Progenitor cell of endocrine pancreas (in vitro differentiated cells): ENCODE data around the gene USP49. TPM values are rescaled to one million over a fixed set of nuclear protein-coding genes. Genes with fewer than 3 reads are reported as not detected.

Experiments used
- DNase-seq: peaks from one replicate; pipeline ENCODE4 v3.0.0; 2021; ENCODE audit warnings: low spot score; ENCODE audit not compliant: unreplicated experiment
- H3K27ac Mint-ChIP-seq: 2 replicates; pipeline ENCODE4 v1.8.0; 2021; ENCODE audit warnings: mild to moderate bottlenecking, moderate library complexity, mixed read lengths
- H3K27me3 Mint-ChIP-seq: 2 replicates; pipeline ENCODE4 v1.8.0; 2021; ENCODE audit warnings: mixed read lengths
- H3K36me3 Mint-ChIP-seq: 2 replicates; pipeline ENCODE4 v1.8.0; 2022; ENCODE audit warnings: mixed read lengths; ENCODE audit not compliant: insufficient read depth
- H3K4me1 Mint-ChIP-seq: 2 replicates; pipeline ENCODE4 v1.8.0; 2021; ENCODE audit warnings: low read depth, mixed read lengths
- H3K4me3 Mint-ChIP-seq: 2 replicates; pipeline ENCODE4 v1.8.0; 2021; ENCODE audit warnings: low read depth, mild to moderate bottlenecking, moderate library complexity, mixed read lengths
- H3K9me3 Mint-ChIP-seq: 2 replicates; pipeline ENCODE4 v1.8.0; 2021; ENCODE audit warnings: low read depth, mixed read lengths
- total RNA-seq: library from RNA; stranded (reverse); gene quantifications from 2 replicates; pipeline ENCODE4 v1.2.1, GENCODE V29; 2021
- TF ChIP-seq, protein P1 (sequence below): fragments of 200-600 bp; sonication (generic); IDR thresholded peaks from one replicate; pipeline ENCODE4 v1.5.0; 2021; ENCODE audit warnings: antibody characterized with exemption, mild to moderate bottlenecking; ENCODE audit not compliant: unreplicated experiment

USP49 gene
- total RNA-seq, 1 donor from 2014 or later = 19.4 TPM

GRCh38 chr6:41763470-41763869, 131.7 kb downstream of the USP49 start:
- Mint-ChIP-seq H3K27ac (no peak overlapping the region), H3K36me3 (no peaks in the 10 kb centered on the region), H3K4me1 (peaks cover 6% of the 10 kb centered on the region), H3K4me3 (no peak overlapping the region), H3K27me3 (peaks cover 8% of the 10 kb centered on the region), H3K9me3 (no peaks in the 10 kb centered on the region)
- TF ChIP-seq, protein P1, sequence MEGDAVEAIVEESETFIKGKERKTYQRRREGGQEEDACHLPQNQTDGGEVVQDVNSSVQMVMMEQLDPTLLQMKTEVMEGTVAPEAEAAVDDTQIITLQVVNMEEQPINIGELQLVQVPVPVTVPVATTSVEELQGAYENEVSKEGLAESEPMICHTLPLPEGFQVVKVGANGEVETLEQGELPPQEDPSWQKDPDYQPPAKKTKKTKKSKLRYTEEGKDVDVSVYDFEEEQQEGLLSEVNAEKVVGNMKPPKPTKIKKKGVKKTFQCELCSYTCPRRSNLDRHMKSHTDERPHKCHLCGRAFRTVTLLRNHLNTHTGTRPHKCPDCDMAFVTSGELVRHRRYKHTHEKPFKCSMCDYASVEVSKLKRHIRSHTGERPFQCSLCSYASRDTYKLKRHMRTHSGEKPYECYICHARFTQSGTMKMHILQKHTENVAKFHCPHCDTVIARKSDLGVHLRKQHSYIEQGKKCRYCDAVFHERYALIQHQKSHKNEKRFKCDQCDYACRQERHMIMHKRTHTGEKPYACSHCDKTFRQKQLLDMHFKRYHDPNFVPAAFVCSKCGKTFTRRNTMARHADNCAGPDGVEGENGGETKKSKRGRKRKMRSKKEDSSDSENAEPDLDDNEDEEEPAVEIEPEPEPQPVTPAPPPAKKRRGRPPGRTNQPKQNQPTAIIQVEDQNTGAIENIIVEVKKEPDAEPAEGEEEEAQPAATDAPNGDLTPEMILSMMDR = no peak
- no peak for DNase-seq

DNA sequence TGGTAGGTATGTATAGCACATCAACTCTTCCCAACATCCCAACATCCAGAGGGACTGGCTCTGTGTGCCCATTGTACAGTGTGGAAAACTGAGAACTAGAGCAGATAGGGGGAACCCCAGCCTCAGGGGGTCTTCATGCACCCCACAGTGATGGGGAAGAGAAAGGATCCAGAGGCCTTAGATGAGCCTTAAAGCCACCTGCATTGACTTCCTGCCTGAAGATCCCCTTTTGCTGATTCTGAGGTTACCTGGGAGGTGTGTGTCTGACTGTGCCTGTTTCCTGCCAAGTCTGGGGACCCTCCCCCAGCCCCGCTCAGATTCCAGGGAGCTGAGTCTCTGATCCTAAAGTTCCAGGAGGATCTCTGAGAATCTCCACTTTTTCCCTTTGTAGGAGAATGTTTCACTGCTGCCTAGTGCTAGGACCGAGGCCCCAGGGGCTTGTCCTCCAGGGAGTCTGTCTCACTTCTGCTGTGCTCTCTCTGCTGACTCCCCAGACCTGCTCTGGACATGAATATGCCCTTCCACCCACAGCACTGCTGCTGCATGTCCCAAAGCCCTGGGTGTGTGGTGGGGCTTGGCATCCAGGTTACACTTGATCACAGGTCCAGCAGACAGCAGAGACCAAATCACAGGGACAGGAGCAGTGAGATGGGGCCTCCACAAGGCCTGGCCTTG, 135.1 kb downstream of the USP49 start:
- Mint-ChIP-seq H3K27me3 (peaks cover 12% of the 10 kb centered on the region), H3K4me3 (no peak overlapping the region), H3K36me3 (no peaks in the 10 kb centered on the region), H3K4me1 (no peaks in the 10 kb centered on the region), H3K27ac (no peak overlapping the region), H3K9me3 (no peaks in the 10 kb centered on the region)
- no peak for DNase-seq
- TF ChIP-seq, protein P1 = no peak

DNA sequence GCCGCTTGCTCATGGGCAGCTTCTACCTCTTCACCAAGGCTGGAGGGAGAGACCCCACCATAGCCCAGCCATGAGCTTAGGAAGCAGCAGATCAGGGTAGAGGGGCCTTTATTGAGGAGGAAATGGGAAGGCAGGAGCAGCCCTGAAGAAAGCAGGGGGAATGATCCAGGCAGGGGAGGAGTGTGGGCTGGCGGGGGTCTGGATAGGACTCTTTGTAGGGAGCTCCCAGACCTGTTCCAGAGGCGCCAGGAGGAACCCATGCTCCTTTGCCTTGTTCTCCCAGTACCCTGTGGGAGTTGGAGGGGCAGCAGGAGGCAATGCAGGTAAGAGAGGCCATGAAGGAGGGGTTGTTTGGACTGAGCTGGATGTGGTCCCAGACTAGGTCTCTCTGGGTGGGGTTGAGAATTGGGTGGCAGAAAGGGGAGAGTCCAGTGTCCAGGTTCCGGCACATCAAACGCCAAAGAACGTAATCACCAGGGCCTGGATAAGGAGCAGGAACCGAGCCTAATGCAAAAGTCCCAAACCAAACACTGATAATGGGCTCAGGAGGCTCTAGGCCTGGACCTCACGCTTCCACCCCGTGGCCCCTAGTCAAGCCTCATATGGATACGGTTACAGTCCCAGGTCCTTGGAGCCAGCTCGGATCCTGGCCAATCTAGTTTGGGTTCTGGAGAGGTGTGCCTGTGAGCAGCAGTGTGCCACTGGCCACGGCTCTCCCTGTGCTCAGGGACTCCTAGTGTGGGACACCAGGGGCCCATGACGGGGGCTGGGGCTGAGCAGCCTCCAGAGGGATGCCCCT, 135.9 kb downstream of the USP49 start:
- Mint-ChIP-seq H3K36me3 (no peaks in the 10 kb centered on the region), H3K9me3 (no peaks in the 10 kb centered on the region), H3K4me1 (no peaks in the 10 kb centered on the region), H3K27ac (no peak overlapping the region), H3K27me3 (peaks cover 15% of the 10 kb centered on the region), H3K4me3 (no peak overlapping the region)
- TF ChIP-seq, protein P1 = no peak
- DNase-seq = no peak

DNA sequence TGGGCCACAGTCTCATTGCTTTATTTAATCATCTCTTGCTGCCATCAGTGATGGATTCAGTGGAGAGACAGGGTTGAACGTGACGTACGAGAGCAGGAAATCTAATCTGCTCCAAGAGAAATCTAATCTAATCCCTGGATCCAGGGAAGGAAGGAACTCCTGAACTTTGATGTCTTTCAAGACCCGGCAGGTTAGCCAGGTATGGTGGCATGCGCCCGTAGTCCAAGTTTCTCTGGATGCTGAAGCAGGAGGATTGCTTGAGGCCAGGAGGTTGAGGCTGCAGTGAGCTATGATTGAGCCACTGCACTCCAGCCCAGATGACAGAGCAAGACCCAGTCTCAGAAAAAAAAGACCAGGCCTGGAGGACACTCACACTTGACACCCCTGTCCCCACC, 136.5 kb downstream of the USP49 start:
- Mint-ChIP-seq H3K36me3 (no peaks in the 10 kb centered on the region), H3K27ac (no peak overlapping the region), H3K27me3 (peaks cover 15% of the 10 kb centered on the region), H3K9me3 (no peaks in the 10 kb centered on the region), H3K4me1 (no peaks in the 10 kb centered on the region), H3K4me3 (no peak overlapping the region)
- TF ChIP-seq, protein P1 = no peak
- no peak for DNase-seq

DNA sequence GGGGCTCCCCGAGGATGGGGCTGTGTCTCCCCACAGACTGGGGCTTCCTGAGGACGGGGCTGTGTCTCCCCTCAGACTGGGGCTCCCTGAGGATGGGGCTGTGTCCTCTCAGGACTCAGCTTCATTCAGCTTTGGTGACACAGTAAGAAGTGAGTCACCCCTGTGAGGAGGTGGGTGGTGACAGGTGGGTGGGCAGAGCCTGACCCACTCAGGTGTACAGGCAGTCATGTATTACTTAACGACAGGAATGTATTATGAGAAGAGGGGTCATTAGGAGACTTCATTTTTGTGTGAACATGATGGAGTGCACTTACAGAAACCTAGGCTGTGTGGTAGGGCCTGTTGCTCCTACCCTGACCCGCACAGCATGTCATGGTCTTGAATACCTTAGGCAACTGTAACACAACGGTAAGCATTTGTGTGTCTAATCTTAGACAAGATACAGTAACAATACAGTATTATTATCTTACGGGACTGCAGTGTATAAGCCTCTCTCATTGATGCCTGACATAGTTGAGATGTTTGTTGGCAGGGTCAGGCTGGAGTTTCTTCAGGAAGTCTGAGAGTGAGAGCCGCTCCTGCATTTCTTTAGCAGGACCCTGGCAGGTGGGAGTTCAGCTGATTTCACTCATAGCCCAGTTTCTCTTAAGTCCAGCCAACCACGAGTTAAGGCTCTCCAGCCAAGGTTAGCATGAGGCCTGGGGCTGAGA, 137.1 kb downstream of the USP49 start:
- DNase-seq = no peak
- Mint-ChIP-seq H3K36me3 (no peaks in the 10 kb centered on the region), H3K27ac (no peak overlapping the region), H3K9me3 (no peaks in the 10 kb centered on the region), H3K4me1 (no peaks in the 10 kb centered on the region), H3K4me3 (no peak overlapping the region), H3K27me3 (peaks cover 17% of the 10 kb centered on the region)
- TF ChIP-seq, protein P1 = no peak
